ENCODE results near the gene PSMB8.

The PSMB8 gene

GRCh38 chr6:32855467-32856174 lies 11.8 kb upstream of the PSMB8 start:
- DNase-seq: no peak

GRCh38 chr6:32854376-32855178 lies 10.7 kb upstream of the PSMB8 start:
- DNase-seq: peak; percentile 63

- peak; percentile 98 for DNase-seq
These were observed 9.9 kb upstream of the PSMB8 start, which contains the start of the genes PSMB9 and TAP1 for GRCh38 chr6:32853541-32854375. Gene PSMB9, plus strand, starts transcription at chr6:32854192. Its CDS starts 38 bp downstream, at chr6:32854230. Gene TAP1, minus strand, starts transcription at chr6:32853704. Its CDS starts 68 bp downstream, at chr6:32853636.

- DNase-seq: no peak
These were observed 9.1 kb upstream of the PSMB8 start for GRCh38 chr6:32852844-32853540.

- no peak for DNase-seq
These were observed 8.4 kb upstream of the PSMB8 start for GRCh38 chr6:32852018-32852843.

- no peak for DNase-seq
These were observed 7.2 kb upstream of the PSMB8 start for GRCh38 chr6:32851025-32851424.

- no peak for DNase-seq
These were observed 5.3 kb upstream of the PSMB8 start for GRCh38 chr6:32849126-32849525.

- DNase-seq: no peak
These were observed 3.9 kb upstream of the PSMB8 start for GRCh38 chr6:32847795-32848194.

- no peak for DNase-seq
These were observed 3.2 kb upstream of the PSMB8 start for GRCh38 chr6:32847004-32847403.

- no peak for DNase-seq
These were observed 1.6 kb upstream of the PSMB8 start for GRCh38 chr6:32845384-32845884.

GRCh38 chr6:32844839-32845383 lies 1.1 kb upstream of the PSMB8 start:
- DNase-seq: no peak

GRCh38 chr6:32843331-32843978 lies 392 bp downstream of the PSMB8 start:
- no peak for DNase-seq

- DNase-seq: no peak
These were observed 1.2 kb downstream of the PSMB8 start for GRCh38 chr6:32842690-32843089.

- no peak for DNase-seq
These were observed 1.7 kb downstream of the PSMB8 start for GRCh38 chr6:32842021-32842650.

- no peak for DNase-seq
These were observed 3.1 kb downstream of the PSMB8 start for GRCh38 chr6:32840604-32841246.

GRCh38 chr6:32839356-32839755 lies 4.5 kb downstream of the PSMB8 start:
- DNase-seq: no peak

GRCh38 chr6:32838114-32838958 lies 5.5 kb downstream of the PSMB8 start, which contains the start of gene TAP2:
Gene TAP2, minus strand, starts transcription at chr6:32838739. Its CDS starts 506 bp downstream, at chr6:32838233.
- peak; percentile 97 for DNase-seq

GRCh38 chr6:32837651-32838113 lies 6.2 kb downstream of the PSMB8 start:
- DNase-seq: no peak
